ENCODE results near the gene MKRN1. TPM values are rescaled to one million over a fixed set of nuclear protein-coding genes. Genes with fewer than 3 reads are reported as not detected.

The MKRN1 gene
- total RNA-seq, 1 donor from 2014 or later, result 111 TPM

GRCh38 chr7:140447841-140448240 is 31.5 kb downstream of the MKRN1 start:
- Mint-ChIP-seq H3K4me1 (ENCODE audit: unreplicated experiment) (no peaks in the 10 kb centered on the region), H3K27me3 (ENCODE audit: unreplicated experiment) (no peaks in the 10 kb centered on the region), H3K4me3 (ENCODE audit: unreplicated experiment) (no peak overlapping the region), H3K27ac (ENCODE audit: unreplicated experiment) (no peak overlapping the region), H3K36me3 (ENCODE audit: unreplicated experiment) (peaks cover 11% of the 10 kb centered on the region), H3K9me3 (ENCODE audit: unreplicated experiment) (no peaks in the 10 kb centered on the region)
- TF ChIP-seq, protein P1, sequence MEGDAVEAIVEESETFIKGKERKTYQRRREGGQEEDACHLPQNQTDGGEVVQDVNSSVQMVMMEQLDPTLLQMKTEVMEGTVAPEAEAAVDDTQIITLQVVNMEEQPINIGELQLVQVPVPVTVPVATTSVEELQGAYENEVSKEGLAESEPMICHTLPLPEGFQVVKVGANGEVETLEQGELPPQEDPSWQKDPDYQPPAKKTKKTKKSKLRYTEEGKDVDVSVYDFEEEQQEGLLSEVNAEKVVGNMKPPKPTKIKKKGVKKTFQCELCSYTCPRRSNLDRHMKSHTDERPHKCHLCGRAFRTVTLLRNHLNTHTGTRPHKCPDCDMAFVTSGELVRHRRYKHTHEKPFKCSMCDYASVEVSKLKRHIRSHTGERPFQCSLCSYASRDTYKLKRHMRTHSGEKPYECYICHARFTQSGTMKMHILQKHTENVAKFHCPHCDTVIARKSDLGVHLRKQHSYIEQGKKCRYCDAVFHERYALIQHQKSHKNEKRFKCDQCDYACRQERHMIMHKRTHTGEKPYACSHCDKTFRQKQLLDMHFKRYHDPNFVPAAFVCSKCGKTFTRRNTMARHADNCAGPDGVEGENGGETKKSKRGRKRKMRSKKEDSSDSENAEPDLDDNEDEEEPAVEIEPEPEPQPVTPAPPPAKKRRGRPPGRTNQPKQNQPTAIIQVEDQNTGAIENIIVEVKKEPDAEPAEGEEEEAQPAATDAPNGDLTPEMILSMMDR (IDR thresholded peaks at IDR 0.05), result no peak
- DNase-seq (ENCODE audit: extremely low spot score, unreplicated experiment), result no peak

DNA sequence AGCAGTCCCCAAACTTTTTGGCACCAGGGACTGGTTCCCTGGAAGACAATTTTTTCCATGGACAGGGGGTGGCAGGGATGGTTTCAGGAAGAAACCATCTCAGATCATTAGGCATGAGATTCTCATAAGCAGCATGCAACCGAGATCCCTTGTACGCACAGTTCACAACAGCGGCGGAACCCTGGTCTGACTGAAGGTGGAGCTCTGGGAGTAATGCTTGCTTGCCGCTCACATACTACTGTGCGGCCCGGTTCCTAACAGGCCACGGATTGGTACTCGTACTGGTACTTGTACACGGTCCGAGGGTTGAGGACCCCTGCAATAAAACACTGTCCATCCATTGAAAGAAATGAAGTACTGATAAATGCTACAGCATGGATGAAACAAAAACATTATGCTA is 32.8 kb downstream of the MKRN1 start:
- no peaks in the 10 kb centered on the region for H3K27me3 Mint-ChIP-seq (ENCODE audit: unreplicated experiment)
- no peaks in the 10 kb centered on the region for H3K4me1 Mint-ChIP-seq (ENCODE audit: unreplicated experiment)
- no peak for DNase-seq (ENCODE audit: extremely low spot score, unreplicated experiment)
- TF ChIP-seq, protein P1 (IDR thresholded peaks at IDR 0.05), result no peak
- H3K4me3 Mint-ChIP-seq (ENCODE audit: unreplicated experiment), result no peak overlapping the region
- H3K9me3 Mint-ChIP-seq (ENCODE audit: unreplicated experiment), result no peaks in the 10 kb centered on the region
- H3K36me3 Mint-ChIP-seq (ENCODE audit: unreplicated experiment), result peaks cover 5% of the 10 kb centered on the region
- H3K27ac Mint-ChIP-seq (ENCODE audit: unreplicated experiment), result no peak overlapping the region

DNA sequence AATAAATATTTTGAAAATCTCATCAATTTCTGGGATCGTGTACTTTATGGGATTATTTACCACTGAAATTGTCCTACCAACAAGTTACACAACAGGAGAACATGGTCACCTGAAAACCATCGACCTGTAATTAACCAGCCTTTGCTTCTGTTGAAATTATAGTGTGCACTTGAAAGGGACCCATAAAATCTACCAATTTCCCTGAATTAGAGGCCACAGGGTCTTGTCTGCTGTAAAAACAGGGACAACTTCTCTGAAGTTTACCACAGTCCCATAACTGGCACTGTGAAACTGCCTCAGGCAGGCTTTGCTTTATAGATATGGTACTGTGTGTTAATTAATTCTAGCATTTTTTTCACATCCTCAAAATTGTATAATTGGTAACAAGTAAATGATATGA is 37.8 kb downstream of the MKRN1 start:
- TF ChIP-seq, protein P1 (IDR thresholded peaks at IDR 0.05), result no peak
- Mint-ChIP-seq H3K4me1 (ENCODE audit: unreplicated experiment) (no peaks in the 10 kb centered on the region), H3K27me3 (ENCODE audit: unreplicated experiment) (no peaks in the 10 kb centered on the region), H3K4me3 (ENCODE audit: unreplicated experiment) (no peak overlapping the region), H3K9me3 (ENCODE audit: unreplicated experiment) (no peaks in the 10 kb centered on the region), H3K27ac (ENCODE audit: unreplicated experiment) (no peak overlapping the region), H3K36me3 (ENCODE audit: unreplicated experiment) (no peaks in the 10 kb centered on the region)
- DNase-seq (ENCODE audit: extremely low spot score, unreplicated experiment), result no peak

- Mint-ChIP-seq H3K27me3 (ENCODE audit: unreplicated experiment) (no peaks in the 10 kb centered on the region), H3K27ac (ENCODE audit: unreplicated experiment) (no peak overlapping the region), H3K4me1 (ENCODE audit: unreplicated experiment) (no peaks in the 10 kb centered on the region), H3K4me3 (ENCODE audit: unreplicated experiment) (no peak overlapping the region), H3K9me3 (ENCODE audit: unreplicated experiment) (no peaks in the 10 kb centered on the region), H3K36me3 (ENCODE audit: unreplicated experiment) (no peaks in the 10 kb centered on the region)
- no peak for DNase-seq (ENCODE audit: extremely low spot score, unreplicated experiment)
- TF ChIP-seq, protein P1 (IDR thresholded peaks at IDR 0.05), result no peak
Observed at GRCh38 chr7:140440593-140440992, 38.7 kb downstream of the MKRN1 start.

DNA sequence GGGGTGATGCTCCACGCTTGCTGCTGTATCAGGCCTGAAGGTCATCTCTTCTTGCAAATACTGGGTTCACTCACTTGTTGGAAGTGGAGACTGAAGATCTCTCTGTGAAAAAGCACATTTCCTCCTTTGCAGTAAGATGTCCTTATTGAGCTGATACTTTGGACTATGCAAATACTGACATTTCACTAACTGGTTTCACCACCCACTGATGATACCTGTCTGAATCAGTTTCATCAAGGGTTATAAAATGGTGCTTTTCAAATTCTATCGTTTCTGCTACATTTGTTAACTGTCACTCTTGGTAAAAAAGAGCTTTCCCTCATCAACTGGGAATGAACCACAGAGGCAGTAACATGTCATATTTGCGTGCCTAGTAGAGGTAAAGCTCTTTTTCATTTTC is 39.9 kb downstream of the MKRN1 start:
- Mint-ChIP-seq H3K27ac (ENCODE audit: unreplicated experiment) (no peak overlapping the region), H3K4me1 (ENCODE audit: unreplicated experiment) (no peaks in the 10 kb centered on the region), H3K27me3 (ENCODE audit: unreplicated experiment) (no peaks in the 10 kb centered on the region), H3K9me3 (ENCODE audit: unreplicated experiment) (no peaks in the 10 kb centered on the region), H3K36me3 (ENCODE audit: unreplicated experiment) (no peaks in the 10 kb centered on the region), H3K4me3 (ENCODE audit: unreplicated experiment) (no peak overlapping the region)
- TF ChIP-seq, protein P1 (IDR thresholded peaks at IDR 0.05), result no peak
- no peak for DNase-seq (ENCODE audit: extremely low spot score, unreplicated experiment)
